ENCODE results near the gene RASL10A. TPM values are rescaled to one million over a fixed set of nuclear protein-coding genes. Genes with fewer than 3 reads are reported as not detected.

The RASL10A gene
- total RNA-seq, 1 donor from 2014 or later, result not detected

GRCh38 chr22:29305836-29306174 is 9.7 kb downstream of the RASL10A start:
- Histone ChIP-seq H3K27me3 (no peaks in the 10 kb centered on the region), H3K27ac (peak overlapping the region; percentile 89), H3K9me3 (no peaks in the 10 kb centered on the region), H3K4me1 (peaks cover 34% of the 10 kb centered on the region), H3K36me3 (no peaks in the 10 kb centered on the region), H3K4me3 (peak overlapping the region; percentile 89 to 91)
- TF ChIP-seq POLR2A (IDR thresholded peaks at IDR 0.05), result no peak
- no peak for TF ChIP-seq CTCF (IDR thresholded peaks at IDR 0.05)
- no peak for TF ChIP-seq POLR2AphosphoS5 (IDR thresholded peaks at IDR 0.05; ENCODE audit: insufficient read depth in 1 of 2, low read depth in 1 of 2)
- intact Hi-C loops (cut with DNase I), result no loop called here
- DNase-seq (ENCODE audit: extremely low spot score in 2 of 2), result no peak

GRCh38 chr22:29302681-29303465 is 12.6 kb downstream of the RASL10A start:
- no peaks in the 10 kb centered on the region for H3K27me3 ChIP-seq
- H3K9me3 ChIP-seq, result no peaks in the 10 kb centered on the region
- no peak overlapping the region for H3K27ac ChIP-seq
- peaks cover 4% of the 10 kb centered on the region for H3K4me1 ChIP-seq
- peaks cover 2 to 21% of the 10 kb centered on the region in 2 donors for H3K36me3 ChIP-seq
- no peak overlapping the region for H3K4me3 ChIP-seq
- no peak for DNase-seq (ENCODE audit: extremely low spot score in 2 of 2)
- intact Hi-C loops (cut with DNase I), result no loop called here
- TF ChIP-seq POLR2AphosphoS5 (IDR thresholded peaks at IDR 0.05; ENCODE audit: insufficient read depth in 1 of 2, low read depth in 1 of 2) (no peak), CTCF (IDR thresholded peaks at IDR 0.05) (no peak), POLR2A (IDR thresholded peaks at IDR 0.05) (no peak)

GRCh38 chr22:29302402-29302680 is 13.2 kb downstream of the RASL10A start:
- no peaks in the 10 kb centered on the region for H3K27me3 ChIP-seq
- intact Hi-C loops (cut with DNase I), result no loop called here
- peaks cover 2 to 26% of the 10 kb centered on the region in 2 donors for H3K36me3 ChIP-seq
- no peaks in the 10 kb centered on the region for H3K4me1 ChIP-seq
- no peak for TF ChIP-seq POLR2AphosphoS5 (IDR thresholded peaks at IDR 0.05; ENCODE audit: insufficient read depth in 1 of 2, low read depth in 1 of 2)
- H3K4me3 ChIP-seq, result no peak overlapping the region
- no peak overlapping the region for H3K27ac ChIP-seq
- no peaks in the 10 kb centered on the region for H3K9me3 ChIP-seq
- DNase-seq (ENCODE audit: extremely low spot score in 2 of 2), result no peak

GRCh38 chr22:29301716-29302401 is 13.6 kb downstream of the RASL10A start:
- Histone ChIP-seq H3K27me3 (no peaks in the 10 kb centered on the region), H3K4me1 (no peaks in the 10 kb centered on the region), H3K27ac (no peak overlapping the region), H3K36me3 (peaks cover 2 to 31% of the 10 kb centered on the region in 2 donors), H3K9me3 (no peaks in the 10 kb centered on the region), H3K4me3 (no peak overlapping the region)
- intact Hi-C loops (cut with DNase I), result loop anchor here (2.0 kb wide), 1 partner anchor 57 kb away; no protein-coding TSS in a partner anchor
- no peak for DNase-seq (ENCODE audit: extremely low spot score in 2 of 2)
- TF ChIP-seq POLR2A (IDR thresholded peaks at IDR 0.05) (no peak), POLR2AphosphoS5 (IDR thresholded peaks at IDR 0.05; ENCODE audit: insufficient read depth in 1 of 2, low read depth in 1 of 2) (no peak), CTCF (IDR thresholded peaks at IDR 0.05) (no peak)

- Histone ChIP-seq H3K9me3 (no peaks in the 10 kb centered on the region), H3K36me3 (peaks cover 2 to 39% of the 10 kb centered on the region in 2 donors), H3K27me3 (no peaks in the 10 kb centered on the region), H3K4me1 (no peaks in the 10 kb centered on the region), H3K27ac (no peak overlapping the region), H3K4me3 (no peak overlapping the region)
- intact Hi-C loops (cut with DNase I), result loop anchor here (2.0 kb wide), 1 partner anchor 58 kb away; no protein-coding TSS in a partner anchor
- TF ChIP-seq POLR2AphosphoS5 (IDR thresholded peaks at IDR 0.05; ENCODE audit: insufficient read depth in 1 of 2, low read depth in 1 of 2) (no peak), POLR2A (IDR thresholded peaks at IDR 0.05) (no peak), CTCF (IDR thresholded peaks at IDR 0.05) (no peak)
- no peak for DNase-seq (ENCODE audit: extremely low spot score in 2 of 2)
Observed at GRCh38 chr22:29300807-29301601, 14.5 kb downstream of the RASL10A start.
